ENCODE data around the gene DLG3. TPM values are rescaled to one million over a fixed set of nuclear protein-coding genes. Genes with fewer than 3 reads are reported as not detected.

DLG3 gene
- total and polyA plus RNA-seq, 4 donors = 0.57 to 6.5 (median 1.7) TPM

DNA sequence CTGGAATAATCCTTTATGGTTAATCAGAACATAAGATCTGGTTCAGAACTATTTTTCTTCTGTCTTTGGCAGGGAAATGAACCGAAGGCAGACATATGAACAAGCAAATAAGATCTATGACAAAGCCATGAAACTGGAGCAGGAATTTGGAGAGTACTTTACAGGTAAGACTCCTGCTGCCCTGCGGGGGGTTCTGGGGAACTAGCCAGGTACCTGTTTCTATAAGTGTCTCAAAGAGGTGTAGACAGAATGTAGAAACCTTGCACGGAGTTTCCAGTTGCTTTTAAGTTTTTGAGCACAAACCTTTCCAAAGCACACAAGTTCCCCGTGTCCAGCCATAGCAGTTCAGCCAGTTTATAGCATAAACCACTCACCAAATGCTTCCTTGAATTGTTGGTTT, 56.2 kb downstream of the DLG3 start:
- WGBS = 90% methylated on average over 4 of the region's 4 CpGs
- TF ChIP-seq RXRA (IDR thresholded peaks at IDR 0.05) (no peak), EGR1 (IDR thresholded peaks at IDR 0.05; ENCODE audit: low read depth in 2 of 2) (no peak), HNF4A (conservative IDR thresholded peaks at IDR 0.05) (no peak), HNF4G (IDR thresholded peaks at IDR 0.05) (no peak), NR2F2 (IDR thresholded peaks at IDR 0.05) (no peak), YY1 (IDR thresholded peaks at IDR 0.05) (no peak), SP1 (IDR thresholded peaks at IDR 0.05) (no peak), FOXA1 (IDR thresholded peaks at IDR 0.05) (no peak), TAF1 (conservative IDR thresholded peaks at IDR 0.05) (no peak), GABPA (IDR thresholded peaks at IDR 0.05 in 1 of 2, conservative IDR thresholded peaks at IDR 0.05 in 1 of 2) (no peak), JUND (IDR thresholded peaks at IDR 0.05) (no peak), RAD21 (IDR thresholded peaks at IDR 0.05) (no peak), FOXA2 (IDR thresholded peaks at IDR 0.05) (no peak)
- TF ChIP-seq, protein P1, sequence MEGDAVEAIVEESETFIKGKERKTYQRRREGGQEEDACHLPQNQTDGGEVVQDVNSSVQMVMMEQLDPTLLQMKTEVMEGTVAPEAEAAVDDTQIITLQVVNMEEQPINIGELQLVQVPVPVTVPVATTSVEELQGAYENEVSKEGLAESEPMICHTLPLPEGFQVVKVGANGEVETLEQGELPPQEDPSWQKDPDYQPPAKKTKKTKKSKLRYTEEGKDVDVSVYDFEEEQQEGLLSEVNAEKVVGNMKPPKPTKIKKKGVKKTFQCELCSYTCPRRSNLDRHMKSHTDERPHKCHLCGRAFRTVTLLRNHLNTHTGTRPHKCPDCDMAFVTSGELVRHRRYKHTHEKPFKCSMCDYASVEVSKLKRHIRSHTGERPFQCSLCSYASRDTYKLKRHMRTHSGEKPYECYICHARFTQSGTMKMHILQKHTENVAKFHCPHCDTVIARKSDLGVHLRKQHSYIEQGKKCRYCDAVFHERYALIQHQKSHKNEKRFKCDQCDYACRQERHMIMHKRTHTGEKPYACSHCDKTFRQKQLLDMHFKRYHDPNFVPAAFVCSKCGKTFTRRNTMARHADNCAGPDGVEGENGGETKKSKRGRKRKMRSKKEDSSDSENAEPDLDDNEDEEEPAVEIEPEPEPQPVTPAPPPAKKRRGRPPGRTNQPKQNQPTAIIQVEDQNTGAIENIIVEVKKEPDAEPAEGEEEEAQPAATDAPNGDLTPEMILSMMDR (IDR thresholded peaks at IDR 0.05; ENCODE audit: low read depth, low read length, missing input control) = no peak
- TF ChIP-seq, protein P2, sequence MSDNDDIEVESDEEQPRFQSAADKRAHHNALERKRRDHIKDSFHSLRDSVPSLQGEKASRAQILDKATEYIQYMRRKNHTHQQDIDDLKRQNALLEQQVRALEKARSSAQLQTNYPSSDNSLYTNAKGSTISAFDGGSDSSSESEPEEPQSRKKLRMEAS (IDR thresholded peaks at IDR 0.05) = no peak
- TF ChIP-seq, protein P3, sequence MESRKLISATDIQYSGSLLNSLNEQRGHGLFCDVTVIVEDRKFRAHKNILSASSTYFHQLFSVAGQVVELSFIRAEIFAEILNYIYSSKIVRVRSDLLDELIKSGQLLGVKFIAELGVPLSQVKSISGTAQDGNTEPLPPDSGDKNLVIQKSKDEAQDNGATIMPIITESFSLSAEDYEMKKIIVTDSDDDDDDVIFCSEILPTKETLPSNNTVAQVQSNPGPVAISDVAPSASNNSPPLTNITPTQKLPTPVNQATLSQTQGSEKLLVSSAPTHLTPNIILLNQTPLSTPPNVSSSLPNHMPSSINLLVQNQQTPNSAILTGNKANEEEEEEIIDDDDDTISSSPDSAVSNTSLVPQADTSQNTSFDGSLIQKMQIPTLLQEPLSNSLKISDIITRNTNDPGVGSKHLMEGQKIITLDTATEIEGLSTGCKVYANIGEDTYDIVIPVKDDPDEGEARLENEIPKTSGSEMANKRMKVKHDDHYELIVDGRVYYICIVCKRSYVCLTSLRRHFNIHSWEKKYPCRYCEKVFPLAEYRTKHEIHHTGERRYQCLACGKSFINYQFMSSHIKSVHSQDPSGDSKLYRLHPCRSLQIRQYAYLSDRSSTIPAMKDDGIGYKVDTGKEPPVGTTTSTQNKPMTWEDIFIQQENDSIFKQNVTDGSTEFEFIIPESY (IDR thresholded peaks at IDR 0.05) = no peak
- TF ChIP-seq, protein P4, sequence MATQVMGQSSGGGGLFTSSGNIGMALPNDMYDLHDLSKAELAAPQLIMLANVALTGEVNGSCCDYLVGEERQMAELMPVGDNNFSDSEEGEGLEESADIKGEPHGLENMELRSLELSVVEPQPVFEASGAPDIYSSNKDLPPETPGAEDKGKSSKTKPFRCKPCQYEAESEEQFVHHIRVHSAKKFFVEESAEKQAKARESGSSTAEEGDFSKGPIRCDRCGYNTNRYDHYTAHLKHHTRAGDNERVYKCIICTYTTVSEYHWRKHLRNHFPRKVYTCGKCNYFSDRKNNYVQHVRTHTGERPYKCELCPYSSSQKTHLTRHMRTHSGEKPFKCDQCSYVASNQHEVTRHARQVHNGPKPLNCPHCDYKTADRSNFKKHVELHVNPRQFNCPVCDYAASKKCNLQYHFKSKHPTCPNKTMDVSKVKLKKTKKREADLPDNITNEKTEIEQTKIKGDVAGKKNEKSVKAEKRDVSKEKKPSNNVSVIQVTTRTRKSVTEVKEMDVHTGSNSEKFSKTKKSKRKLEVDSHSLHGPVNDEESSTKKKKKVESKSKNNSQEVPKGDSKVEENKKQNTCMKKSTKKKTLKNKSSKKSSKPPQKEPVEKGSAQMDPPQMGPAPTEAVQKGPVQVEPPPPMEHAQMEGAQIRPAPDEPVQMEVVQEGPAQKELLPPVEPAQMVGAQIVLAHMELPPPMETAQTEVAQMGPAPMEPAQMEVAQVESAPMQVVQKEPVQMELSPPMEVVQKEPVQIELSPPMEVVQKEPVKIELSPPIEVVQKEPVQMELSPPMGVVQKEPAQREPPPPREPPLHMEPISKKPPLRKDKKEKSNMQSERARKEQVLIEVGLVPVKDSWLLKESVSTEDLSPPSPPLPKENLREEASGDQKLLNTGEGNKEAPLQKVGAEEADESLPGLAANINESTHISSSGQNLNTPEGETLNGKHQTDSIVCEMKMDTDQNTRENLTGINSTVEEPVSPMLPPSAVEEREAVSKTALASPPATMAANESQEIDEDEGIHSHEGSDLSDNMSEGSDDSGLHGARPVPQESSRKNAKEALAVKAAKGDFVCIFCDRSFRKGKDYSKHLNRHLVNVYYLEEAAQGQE (IDR thresholded peaks at IDR 0.05) = no peak
- TF ChIP-seq, protein P5, sequence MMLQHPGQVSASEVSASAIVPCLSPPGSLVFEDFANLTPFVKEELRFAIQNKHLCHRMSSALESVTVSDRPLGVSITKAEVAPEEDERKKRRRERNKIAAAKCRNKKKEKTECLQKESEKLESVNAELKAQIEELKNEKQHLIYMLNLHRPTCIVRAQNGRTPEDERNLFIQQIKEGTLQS (IDR thresholded peaks at IDR 0.05) = no peak
- no peak overlapping the region for H3K27ac ChIP-seq (ENCODE audit: low read depth in 1 of 2, low read length in 2 of 2)
- no peaks in the 10 kb centered on the region for H3K27me3 ChIP-seq (ENCODE audit: control insufficient read depth in 4 of 4, insufficient read depth in 4 of 4, low read length in 3 of 4)
- H3K4me3 ChIP-seq (ENCODE audit: low read depth in 1 of 3, low read length in 3 of 3) = no peak overlapping the region
- H3K36me3 ChIP-seq (ENCODE audit: control insufficient read depth in 4 of 4, insufficient read depth in 3 of 4, low read depth in 1 of 4, low read length in 3 of 4) = no peaks in the 10 kb centered on the region
- no peaks in the 10 kb centered on the region for H3K4me1 ChIP-seq (ENCODE audit: control insufficient read depth in 4 of 4, insufficient read depth in 4 of 4, low read length in 3 of 4)
- no peak for DNase-seq (ENCODE audit: low spot score)
- no peak overlapping the region for H3K9ac ChIP-seq (ENCODE audit: low read depth in 1 of 2, low read length in 2 of 2)
- no peaks in the 10 kb centered on the region for H3K9me3 ChIP-seq (ENCODE audit: control insufficient read depth in 4 of 4, low read length in 3 of 4)
